HG03469 (cell line): ENCODE results near the gene TADA2B.
A peak's percentile ranks its signal among the peaks of the same experiment; 100 is the strongest.

ENCODE experiments used
- ATAC-seq: cut with Tn5 transposase; IDR thresholded peaks from one replicate; pipeline ENCODE4 v1.9.1; 2021; ENCODE audit warnings: mild to moderate bottlenecking, moderate library complexity, moderate number of reproducible peaks; ENCODE audit not compliant: unreplicated experiment

The TADA2B gene

GRCh38 chr4:7040765-7041164 is 2.4 kb upstream of the TADA2B start:
- no peak for ATAC-seq

GRCh38 chr4:7041246-7041645 is 1.9 kb upstream of the TADA2B start:
- no peak for ATAC-seq

GRCh38 chr4:7041801-7042502 is 1.2 kb upstream of the TADA2B start:
- ATAC-seq, result no peak

- peak; percentile 59 for ATAC-seq
These were observed 479 bp upstream of the TADA2B start for GRCh38 chr4:7042503-7043283.

- no peak for ATAC-seq
These were observed 1.2 kb downstream of the TADA2B start for GRCh38 chr4:7044137-7044930.

- ATAC-seq, result no peak
These were observed 2.4 kb downstream of the TADA2B start for GRCh38 chr4:7045553-7045952.

- ATAC-seq, result peak; percentile 25
These were observed 3.1 kb downstream of the TADA2B start for GRCh38 chr4:7045961-7046921.

GRCh38 chr4:7046971-7047370 is 3.8 kb downstream of the TADA2B start:
- ATAC-seq, result no peak

GRCh38 chr4:7048642-7049041 is 5.5 kb downstream of the TADA2B start:
- no peak for ATAC-seq

- ATAC-seq, result no peak
These were observed 6.1 kb downstream of the TADA2B start for GRCh38 chr4:7049295-7049694.

GRCh38 chr4:7049739-7050138 is 6.6 kb downstream of the TADA2B start:
- ATAC-seq, result no peak

- ATAC-seq, result no peak
These were observed 7.4 kb downstream of the TADA2B start for GRCh38 chr4:7050481-7051143.

GRCh38 chr4:7051144-7051495 is 7.9 kb downstream of the TADA2B start:
- no peak for ATAC-seq

GRCh38 chr4:7051905-7052304 is 8.7 kb downstream of the TADA2B start:
- no peak for ATAC-seq

- no peak for ATAC-seq
These were observed 9.1 kb downstream of the TADA2B start for GRCh38 chr4:7052313-7052712.

GRCh38 chr4:7052923-7053715 is 9.9 kb downstream of the TADA2B start:
- ATAC-seq, result no peak

- no peak for ATAC-seq
These were observed 11.1 kb downstream of the TADA2B start for GRCh38 chr4:7054106-7054880.
